ENCODE data around the gene UROC1.

UROC1 gene

GRCh38 chr3:126461450-126462070 is 56.0 kb downstream of the UROC1 start:
- no peak for TF ChIP-seq TEAD4 (IDR thresholded peaks at IDR 0.05)

- TF ChIP-seq REST (IDR thresholded peaks at IDR 0.05; ENCODE audit: low read depth) (no peak), TEAD4 (IDR thresholded peaks at IDR 0.05) (no peak), NFIC (IDR thresholded peaks at IDR 0.05) (no peak)
These were observed 57.2 kb downstream of the UROC1 start for GRCh38 chr3:126460381-126460780.

GRCh38 chr3:126459763-126460127 is 57.8 kb downstream of the UROC1 start:
- TF ChIP-seq TEAD4 (IDR thresholded peaks at IDR 0.05) (no peak), FOXM1 (IDR thresholded peaks at IDR 0.05; ENCODE audit: borderline replicate concordance, low read depth) (no peak), EP300 (IDR thresholded peaks at IDR 0.05; ENCODE audit: borderline replicate concordance) (no peak), NFIC (IDR thresholded peaks at IDR 0.05) (no peak), USF1 (IDR thresholded peaks at IDR 0.05) (no peak), TCF12 (IDR thresholded peaks at IDR 0.05; ENCODE audit: low read depth) (no peak), TAF1 (IDR thresholded peaks at IDR 0.05; ENCODE audit: low read depth) (no peak), CREB1 (IDR thresholded peaks at IDR 0.05; ENCODE audit: low read depth) (no peak), MAX (IDR thresholded peaks at IDR 0.05) (no peak), YY1 (IDR thresholded peaks at IDR 0.05; ENCODE audit: low read depth) (no peak), CEBPB (IDR thresholded peaks at IDR 0.05) (no peak), RAD21 (IDR thresholded peaks at IDR 0.05; ENCODE audit: low read depth) (no peak), ZBTB7A (IDR thresholded peaks at IDR 0.05; ENCODE audit: low read depth) (no peak), EGR1 (IDR thresholded peaks at IDR 0.05) (no peak), REST (IDR thresholded peaks at IDR 0.05; ENCODE audit: low read depth) (no peak)

- TF ChIP-seq CEBPB (IDR thresholded peaks at IDR 0.05) (no peak), EGR1 (IDR thresholded peaks at IDR 0.05) (no peak), TCF12 (IDR thresholded peaks at IDR 0.05; ENCODE audit: low read depth) (no peak), YY1 (IDR thresholded peaks at IDR 0.05; ENCODE audit: low read depth) (no peak), FOXM1 (IDR thresholded peaks at IDR 0.05; ENCODE audit: borderline replicate concordance, low read depth) (no peak), TAF1 (IDR thresholded peaks at IDR 0.05; ENCODE audit: low read depth) (no peak), ZBTB7A (IDR thresholded peaks at IDR 0.05; ENCODE audit: low read depth) (no peak), CREB1 (IDR thresholded peaks at IDR 0.05; ENCODE audit: low read depth) (no peak), MAX (IDR thresholded peaks at IDR 0.05) (no peak), USF1 (IDR thresholded peaks at IDR 0.05) (no peak), REST (IDR thresholded peaks at IDR 0.05; ENCODE audit: low read depth) (no peak), EP300 (IDR thresholded peaks at IDR 0.05; ENCODE audit: borderline replicate concordance) (no peak), TEAD4 (IDR thresholded peaks at IDR 0.05) (no peak), NFIC (IDR thresholded peaks at IDR 0.05) (no peak), RAD21 (IDR thresholded peaks at IDR 0.05; ENCODE audit: low read depth) (no peak)
These were observed 58.3 kb downstream of the UROC1 start for GRCh38 chr3:126459111-126459762.

Measured in Ishikawa (cell line).